Kidney epithelial cell (primary cell): ENCODE measurements around the gene IRAK1. TPM values are rescaled to one million over a fixed set of nuclear protein-coding genes. Genes with fewer than 3 reads are reported as not detected.

Source experiments
- DNase-seq: peaks from one replicate; pipeline ENCODE4 v3.0.0-alpha.2; 2010; ENCODE audit warnings: low read depth
- H3K27me3 ChIP-seq: 2 replicates; pipeline ENCODE4 v1.6.0; 2011; ENCODE audit warnings: low read length; ENCODE audit not compliant: control insufficient read depth, insufficient read depth
- H3K36me3 ChIP-seq: 2 replicates; pipeline ENCODE4 v1.5.1; 2011; ENCODE audit warnings: low read length; ENCODE audit not compliant: control insufficient read depth, insufficient read depth
- H3K4me3 ChIP-seq: 2 replicates; pipeline ENCODE4 v1.5.1; 2011; ENCODE audit warnings: low read depth, mild to moderate bottlenecking, control low read depth, low read length
- total RNA-seq: library from RNA; depleted of rRNA; stranded (reverse); fragments of >200 nt; gene quantifications from 2 replicates; pipeline ENCODE4 v1.2.3, GENCODE V29; 2015
- TF ChIP-seq, protein P1 (sequence below): IDR thresholded peaks from 2 replicates; pipeline ENCODE4 v1.5.1; 2011; ENCODE audit warnings: mild to moderate bottlenecking, moderate library complexity, low read length, control low read depth, inconsistent platforms; ENCODE audit not compliant: insufficient read depth, poor library complexity, severe bottlenecking

Gene IRAK1
- total RNA-seq, 1 donor from 2014 or later: 193 TPM

DNA sequence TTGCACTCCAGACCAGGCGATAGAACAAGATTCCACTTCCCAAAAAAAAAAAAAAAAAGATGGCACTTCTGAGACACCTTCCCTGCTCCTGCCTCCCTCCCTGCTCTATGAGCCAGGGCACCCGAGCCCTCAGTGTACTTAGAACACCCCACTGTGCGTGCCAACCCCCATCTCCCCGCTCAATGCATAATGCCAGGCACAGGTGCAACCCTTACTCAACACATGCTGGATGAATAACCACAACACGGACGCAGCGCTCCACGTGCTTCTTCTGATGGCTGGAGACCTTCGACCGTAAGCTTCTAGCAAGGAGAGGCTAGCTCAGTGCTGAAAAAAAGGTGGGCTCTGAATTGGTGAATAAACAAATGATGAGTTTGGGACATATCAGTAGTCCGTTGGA is 19.9 kb upstream of the IRAK1 start:
- Histone ChIP-seq H3K4me3 (no peak overlapping the region), H3K36me3 (no peaks in the 10 kb centered on the region), H3K27me3 (no peaks in the 10 kb centered on the region)
- TF ChIP-seq, protein P1, sequence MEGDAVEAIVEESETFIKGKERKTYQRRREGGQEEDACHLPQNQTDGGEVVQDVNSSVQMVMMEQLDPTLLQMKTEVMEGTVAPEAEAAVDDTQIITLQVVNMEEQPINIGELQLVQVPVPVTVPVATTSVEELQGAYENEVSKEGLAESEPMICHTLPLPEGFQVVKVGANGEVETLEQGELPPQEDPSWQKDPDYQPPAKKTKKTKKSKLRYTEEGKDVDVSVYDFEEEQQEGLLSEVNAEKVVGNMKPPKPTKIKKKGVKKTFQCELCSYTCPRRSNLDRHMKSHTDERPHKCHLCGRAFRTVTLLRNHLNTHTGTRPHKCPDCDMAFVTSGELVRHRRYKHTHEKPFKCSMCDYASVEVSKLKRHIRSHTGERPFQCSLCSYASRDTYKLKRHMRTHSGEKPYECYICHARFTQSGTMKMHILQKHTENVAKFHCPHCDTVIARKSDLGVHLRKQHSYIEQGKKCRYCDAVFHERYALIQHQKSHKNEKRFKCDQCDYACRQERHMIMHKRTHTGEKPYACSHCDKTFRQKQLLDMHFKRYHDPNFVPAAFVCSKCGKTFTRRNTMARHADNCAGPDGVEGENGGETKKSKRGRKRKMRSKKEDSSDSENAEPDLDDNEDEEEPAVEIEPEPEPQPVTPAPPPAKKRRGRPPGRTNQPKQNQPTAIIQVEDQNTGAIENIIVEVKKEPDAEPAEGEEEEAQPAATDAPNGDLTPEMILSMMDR: no peak
- no peak for DNase-seq

DNA sequence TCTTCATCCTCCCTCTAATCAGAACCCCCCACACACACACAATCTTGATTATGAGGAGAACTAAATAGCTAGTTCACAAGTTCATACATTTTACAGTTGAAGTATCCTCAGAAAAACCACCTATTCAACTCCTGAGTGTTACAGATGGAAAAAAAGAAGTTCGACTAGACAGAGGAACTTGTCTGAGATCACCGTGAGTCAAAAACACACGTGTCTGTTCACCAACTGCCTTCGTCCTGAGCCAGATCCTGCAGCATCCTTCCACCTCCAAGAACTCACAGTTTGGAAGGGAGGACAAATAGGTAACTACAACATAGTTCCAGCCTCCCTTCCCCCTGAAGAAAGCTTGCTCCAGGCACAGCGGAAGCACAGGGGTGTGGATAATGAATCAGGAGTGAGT is 19.0 kb upstream of the IRAK1 start:
- no peak for DNase-seq
- H3K27me3 ChIP-seq: no peaks in the 10 kb centered on the region
- TF ChIP-seq, protein P1: no peak
- no peaks in the 10 kb centered on the region for H3K36me3 ChIP-seq
- H3K4me3 ChIP-seq: no peak overlapping the region

DNA sequence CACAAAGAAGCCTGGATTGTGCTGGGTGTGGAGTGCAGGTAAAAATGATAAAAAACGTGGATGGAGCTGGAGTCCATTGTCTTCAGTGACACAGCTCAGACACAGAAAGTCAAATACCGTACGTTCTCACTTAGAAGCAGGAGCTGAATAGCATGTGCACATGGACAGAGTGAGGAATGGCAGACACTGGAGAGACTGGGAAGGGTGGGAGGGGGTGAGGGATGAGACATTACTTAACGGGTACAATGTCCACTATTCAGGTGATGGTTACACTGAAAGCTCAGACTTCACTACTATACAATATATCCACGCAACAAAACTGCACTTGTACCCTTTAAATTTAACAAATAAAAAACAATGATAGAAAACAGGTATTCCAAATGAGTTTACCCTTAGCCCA is 18.1 kb upstream of the IRAK1 start:
- TF ChIP-seq, protein P1: no peak
- no peak overlapping the region for H3K4me3 ChIP-seq
- no peaks in the 10 kb centered on the region for H3K36me3 ChIP-seq
- no peaks in the 10 kb centered on the region for H3K27me3 ChIP-seq
- DNase-seq: no peak

DNA sequence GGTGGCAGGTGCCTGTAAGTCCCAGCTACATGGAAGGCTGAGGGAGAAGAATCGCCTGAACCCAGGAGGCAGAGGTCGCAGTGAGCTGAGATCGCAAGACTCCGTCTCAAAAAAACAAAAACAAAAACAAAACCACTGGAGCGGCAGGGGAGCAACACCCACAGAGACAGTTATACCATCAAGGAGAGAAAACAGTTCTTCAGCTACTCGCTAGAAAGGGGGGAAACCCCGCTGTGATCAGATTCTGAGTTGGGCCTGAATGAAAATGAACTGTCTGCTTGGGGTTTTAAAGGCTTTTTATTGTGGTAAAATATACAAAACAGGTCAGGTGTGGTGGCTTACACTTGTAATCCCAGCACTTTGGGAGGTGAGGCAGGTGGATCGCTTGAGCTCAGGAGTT is 16.8 kb upstream of the IRAK1 start:
- no peaks in the 10 kb centered on the region for H3K27me3 ChIP-seq
- no peak for DNase-seq
- TF ChIP-seq, protein P1: no peak
- no peaks in the 10 kb centered on the region for H3K36me3 ChIP-seq
- H3K4me3 ChIP-seq: no peak overlapping the region

DNA sequence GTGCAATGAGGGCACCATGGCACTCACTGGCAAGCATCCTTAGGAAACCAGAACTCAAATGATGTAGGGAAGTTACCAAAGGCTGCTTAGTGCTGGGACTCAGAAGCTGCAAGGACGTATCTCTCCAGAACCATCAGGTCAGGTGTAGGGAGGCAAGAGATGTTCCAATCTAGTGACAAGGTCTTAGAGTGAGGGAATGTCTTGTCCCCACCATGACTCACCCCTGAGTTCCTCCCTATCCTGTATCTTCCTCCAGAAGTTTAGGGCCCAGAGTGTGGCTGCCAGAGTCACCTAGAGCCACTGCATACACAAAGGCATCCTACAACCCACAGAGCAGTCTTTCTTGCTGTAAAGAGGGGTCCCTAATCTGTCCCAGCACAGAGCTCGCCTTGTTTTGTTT is 14.1 kb upstream of the IRAK1 start:
- H3K4me3 ChIP-seq: no peak overlapping the region
- no peaks in the 10 kb centered on the region for H3K36me3 ChIP-seq
- TF ChIP-seq, protein P1: no peak
- H3K27me3 ChIP-seq: no peaks in the 10 kb centered on the region
- no peak for DNase-seq

DNA sequence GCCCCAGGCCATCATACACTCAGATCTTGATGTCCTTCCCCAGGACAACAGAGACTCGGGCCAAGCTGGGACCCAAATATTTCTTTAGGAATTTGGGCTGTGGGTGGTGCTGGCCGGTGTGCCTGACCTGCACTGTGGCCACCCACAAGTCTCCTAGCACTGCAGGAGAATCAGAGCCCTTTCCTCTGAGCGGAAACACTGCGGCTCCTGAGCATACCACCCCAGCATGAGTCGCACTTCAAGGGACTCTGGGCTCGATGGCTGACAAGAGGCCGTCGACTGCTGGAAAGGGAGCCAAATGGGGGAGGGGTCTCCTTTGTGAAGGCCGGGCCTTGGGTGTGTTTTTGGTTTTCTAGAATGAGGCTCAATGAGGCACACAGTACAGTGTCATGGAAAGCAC is 13.0 kb upstream of the IRAK1 start:
- no peaks in the 10 kb centered on the region for H3K27me3 ChIP-seq
- DNase-seq: no peak
- TF ChIP-seq, protein P1: no peak
- no peaks in the 10 kb centered on the region for H3K36me3 ChIP-seq
- H3K4me3 ChIP-seq: no peak overlapping the region
